ENCODE measurements around the gene KCNAB3. TPM values are rescaled to one million over a fixed set of nuclear protein-coding genes. Genes with fewer than 3 reads are reported as not detected.
"Not testable (repeated sequence)": the region's sequence is repeated elsewhere in the genome, so short reads cannot be mapped to it uniquely, and the experiment has no call there.

The KCNAB3 gene
- total RNA-seq, 1 donor from 2014 or later: 0.29 TPM

DNA sequence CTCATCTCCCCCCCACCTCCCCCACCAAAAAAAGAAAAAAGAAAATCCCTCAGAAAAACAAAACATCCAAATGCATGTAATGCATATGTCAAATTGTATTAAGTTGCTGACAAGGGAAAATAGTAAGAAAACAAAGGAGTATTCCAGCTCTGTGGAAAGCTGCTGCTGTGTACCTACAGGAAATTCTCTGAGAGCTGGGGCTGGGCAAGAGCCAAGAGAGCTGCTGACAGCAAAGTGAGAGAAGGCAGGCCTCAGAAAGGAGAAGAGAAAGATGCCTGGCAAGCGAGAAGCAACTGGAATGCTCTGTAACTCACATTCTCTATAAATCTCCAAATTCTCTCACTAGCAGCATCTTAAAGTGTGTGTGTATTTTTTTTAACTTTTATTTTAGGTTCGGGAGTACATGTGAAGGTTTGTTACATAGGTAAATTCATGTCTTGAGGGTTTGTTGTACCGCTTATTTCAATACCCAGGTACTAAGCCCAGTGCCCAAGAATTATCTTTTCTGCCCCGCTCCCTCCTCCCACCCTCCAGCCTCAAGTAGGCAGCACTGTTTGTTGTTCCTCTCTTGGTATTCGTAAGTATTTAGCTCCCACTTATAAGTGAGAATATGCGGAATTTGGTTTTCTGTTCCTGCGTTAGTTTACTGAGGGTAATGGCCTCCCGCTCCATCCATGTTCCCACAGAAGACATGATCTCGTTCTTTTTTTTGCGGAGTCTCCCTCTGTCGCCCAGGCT, 26.7 kb upstream of the KCNAB3 start:
- TF ChIP-seq, protein P1, sequence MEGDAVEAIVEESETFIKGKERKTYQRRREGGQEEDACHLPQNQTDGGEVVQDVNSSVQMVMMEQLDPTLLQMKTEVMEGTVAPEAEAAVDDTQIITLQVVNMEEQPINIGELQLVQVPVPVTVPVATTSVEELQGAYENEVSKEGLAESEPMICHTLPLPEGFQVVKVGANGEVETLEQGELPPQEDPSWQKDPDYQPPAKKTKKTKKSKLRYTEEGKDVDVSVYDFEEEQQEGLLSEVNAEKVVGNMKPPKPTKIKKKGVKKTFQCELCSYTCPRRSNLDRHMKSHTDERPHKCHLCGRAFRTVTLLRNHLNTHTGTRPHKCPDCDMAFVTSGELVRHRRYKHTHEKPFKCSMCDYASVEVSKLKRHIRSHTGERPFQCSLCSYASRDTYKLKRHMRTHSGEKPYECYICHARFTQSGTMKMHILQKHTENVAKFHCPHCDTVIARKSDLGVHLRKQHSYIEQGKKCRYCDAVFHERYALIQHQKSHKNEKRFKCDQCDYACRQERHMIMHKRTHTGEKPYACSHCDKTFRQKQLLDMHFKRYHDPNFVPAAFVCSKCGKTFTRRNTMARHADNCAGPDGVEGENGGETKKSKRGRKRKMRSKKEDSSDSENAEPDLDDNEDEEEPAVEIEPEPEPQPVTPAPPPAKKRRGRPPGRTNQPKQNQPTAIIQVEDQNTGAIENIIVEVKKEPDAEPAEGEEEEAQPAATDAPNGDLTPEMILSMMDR (IDR thresholded peaks at IDR 0.05; ENCODE audit: insufficient read depth, low read length, poor library complexity, severe bottlenecking): no peak
- Histone ChIP-seq H3K4me3 (ENCODE audit: low read depth, low read length) (no peak overlapping the region), H3K27me3 (ENCODE audit: control insufficient read depth, insufficient read depth, low read length) (no peaks in the 10 kb centered on the region), H3K36me3 (ENCODE audit: control insufficient read depth, insufficient read depth, low read length) (no peaks in the 10 kb centered on the region)
- no peak for DNase-seq (ENCODE audit: low read depth)

DNA sequence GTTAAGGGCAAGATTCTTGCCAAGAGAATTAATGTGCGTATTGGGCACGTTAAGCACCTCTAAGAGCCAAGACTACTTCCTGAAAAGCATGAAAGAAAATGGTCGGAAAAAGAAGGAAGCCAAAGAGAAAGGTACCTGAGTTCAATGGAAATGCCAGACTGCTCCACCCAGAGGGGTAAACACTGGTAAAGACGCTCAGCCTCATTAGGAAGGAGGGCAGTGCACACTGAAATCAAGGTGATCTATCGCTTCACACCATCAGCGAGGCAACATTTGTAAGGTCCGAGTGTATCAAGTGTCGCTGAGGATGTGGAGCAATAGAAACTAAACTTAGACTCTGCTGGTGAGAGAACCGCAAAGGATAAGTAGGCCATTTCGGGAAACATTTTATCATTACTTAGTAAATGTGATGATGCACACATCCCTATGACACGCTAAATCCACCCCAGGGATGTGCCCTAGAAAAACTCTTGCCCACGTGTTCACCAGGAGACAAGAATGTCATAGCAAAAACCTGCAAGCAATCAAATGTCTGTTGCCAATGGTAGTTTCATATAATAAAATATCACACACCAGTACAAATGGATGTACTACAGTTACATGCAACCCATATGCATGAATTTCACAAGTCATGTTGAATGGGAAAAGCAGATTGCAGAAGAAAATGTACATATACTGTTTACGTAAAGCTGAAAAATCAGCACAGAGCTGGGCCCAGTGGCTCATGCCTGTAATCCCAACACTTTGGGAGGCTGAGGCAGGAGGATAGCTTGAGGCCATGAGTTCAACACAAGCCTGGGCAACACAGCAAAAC, 26.0 kb upstream of the KCNAB3 start:
- H3K27me3 ChIP-seq (ENCODE audit: control insufficient read depth, insufficient read depth, low read length): no peaks in the 10 kb centered on the region
- H3K36me3 ChIP-seq (ENCODE audit: control insufficient read depth, insufficient read depth, low read length): no peaks in the 10 kb centered on the region
- no peak overlapping the region for H3K4me3 ChIP-seq (ENCODE audit: low read depth, low read length)
- TF ChIP-seq, protein P1 (IDR thresholded peaks at IDR 0.05; ENCODE audit: insufficient read depth, low read length, poor library complexity, severe bottlenecking): no peak
- no peak for DNase-seq (ENCODE audit: low read depth)

DNA sequence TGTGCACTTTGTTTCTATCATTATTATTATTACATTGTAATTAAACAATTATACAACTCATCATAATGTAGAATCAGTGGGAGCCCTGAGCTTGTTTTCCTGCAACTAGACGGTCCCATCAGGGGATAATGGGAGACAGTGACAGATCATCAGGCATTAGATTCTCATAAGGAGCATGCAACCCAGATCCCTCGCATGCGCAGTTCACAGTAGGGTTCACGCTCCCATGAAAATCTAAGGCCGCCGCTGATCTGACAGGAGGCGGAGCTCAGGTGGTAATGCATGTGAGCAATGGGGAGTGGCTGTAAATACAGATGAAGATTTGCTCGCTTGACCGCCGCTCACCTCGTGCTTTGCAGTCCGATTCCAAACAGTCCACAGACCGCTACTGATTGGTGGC, 23.6 kb upstream of the KCNAB3 start:
- H3K27me3 ChIP-seq (ENCODE audit: control insufficient read depth, insufficient read depth, low read length); DNase-seq (ENCODE audit: low read depth); H3K4me3 ChIP-seq (ENCODE audit: low read depth, low read length); H3K36me3 ChIP-seq (ENCODE audit: control insufficient read depth, insufficient read depth, low read length): not testable (repeated sequence)

DNA sequence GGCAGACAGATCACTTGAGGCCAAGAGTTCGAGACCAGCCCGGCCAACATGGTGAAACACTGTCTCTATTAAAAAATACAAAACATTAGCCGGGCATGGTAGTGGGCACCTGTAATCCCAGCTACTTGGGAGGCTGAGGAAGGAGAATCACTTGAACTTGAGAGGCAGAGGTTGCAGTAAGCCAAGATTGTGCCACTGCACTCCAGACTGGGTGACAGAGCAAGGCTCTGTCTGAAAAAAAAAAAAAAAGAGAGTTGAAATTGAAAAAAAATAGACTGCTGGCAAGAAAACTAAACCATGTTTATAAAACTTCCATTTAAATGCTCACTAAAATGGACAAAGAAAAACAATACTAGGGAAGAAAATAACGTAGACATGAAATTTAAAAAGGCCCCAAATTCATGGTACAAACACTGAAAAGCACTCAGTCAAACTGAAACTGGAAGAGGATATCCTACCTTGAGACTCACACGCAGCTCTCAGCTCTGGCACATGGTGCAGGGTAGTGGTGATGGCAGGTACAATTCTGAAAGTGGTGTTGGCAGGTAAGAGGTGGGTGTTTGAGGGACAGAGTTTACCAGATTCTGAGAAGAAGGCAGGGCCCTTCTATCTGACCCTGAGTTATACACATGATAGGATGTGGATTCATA, 21.6 kb upstream of the KCNAB3 start:
- Histone ChIP-seq H3K4me3 (ENCODE audit: low read depth, low read length) (no peak overlapping the region), H3K27me3 (ENCODE audit: control insufficient read depth, insufficient read depth, low read length) (no peaks in the 10 kb centered on the region), H3K36me3 (ENCODE audit: control insufficient read depth, insufficient read depth, low read length) (peaks cover 2% of the 10 kb centered on the region)
- no peak for DNase-seq (ENCODE audit: low read depth)
- TF ChIP-seq, protein P1 (IDR thresholded peaks at IDR 0.05; ENCODE audit: insufficient read depth, low read length, poor library complexity, severe bottlenecking): no peak

DNA sequence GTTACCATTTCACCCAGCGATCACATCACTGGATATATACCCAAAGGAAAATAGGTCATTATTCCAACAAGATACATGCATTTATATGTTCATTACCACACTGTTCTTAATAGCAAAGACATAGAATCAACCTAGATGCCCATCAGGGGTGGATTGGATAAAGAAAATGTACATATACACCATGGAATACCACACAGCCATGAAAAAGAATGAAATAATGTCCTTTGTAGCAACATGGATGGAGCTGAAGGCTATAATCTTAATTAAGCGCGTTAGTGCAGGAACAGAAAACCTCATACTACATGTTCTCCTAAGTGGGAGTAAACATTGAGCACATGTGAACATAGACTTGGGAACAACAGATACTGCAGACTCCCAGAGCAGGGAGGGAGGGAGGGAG, 20.9 kb upstream of the KCNAB3 start:
- DNase-seq (ENCODE audit: low read depth): no peak
- H3K27me3 ChIP-seq (ENCODE audit: control insufficient read depth, insufficient read depth, low read length): no peaks in the 10 kb centered on the region
- TF ChIP-seq, protein P1 (IDR thresholded peaks at IDR 0.05; ENCODE audit: insufficient read depth, low read length, poor library complexity, severe bottlenecking): no peak
- peaks cover 2% of the 10 kb centered on the region for H3K36me3 ChIP-seq (ENCODE audit: control insufficient read depth, insufficient read depth, low read length)
- no peak overlapping the region for H3K4me3 ChIP-seq (ENCODE audit: low read depth, low read length)

DNA sequence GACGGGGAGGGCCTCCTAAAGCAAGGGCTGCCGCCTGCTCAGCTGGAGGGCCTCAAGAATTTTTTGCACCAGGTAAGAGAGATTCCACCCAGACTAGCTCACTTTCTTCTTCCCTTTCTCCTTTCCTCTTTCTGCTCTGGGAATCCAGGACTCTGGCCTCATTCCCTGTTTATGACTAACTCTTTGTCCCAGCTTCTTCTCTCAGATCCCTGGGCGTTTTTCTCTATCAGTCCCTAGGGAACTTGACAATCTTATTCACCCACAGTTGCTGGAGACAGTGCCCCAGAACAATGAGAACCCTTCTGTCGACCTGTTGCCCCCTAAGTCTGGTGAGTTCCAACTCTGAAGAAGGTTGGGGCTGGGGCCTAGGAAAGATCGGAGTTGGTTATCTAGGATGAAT, 18.0 kb upstream of the KCNAB3 start:
- TF ChIP-seq, protein P1 (IDR thresholded peaks at IDR 0.05; ENCODE audit: insufficient read depth, low read length, poor library complexity, severe bottlenecking): no peak
- Histone ChIP-seq H3K27me3 (ENCODE audit: control insufficient read depth, insufficient read depth, low read length) (no peaks in the 10 kb centered on the region), H3K36me3 (ENCODE audit: control insufficient read depth, insufficient read depth, low read length) (peaks cover 2% of the 10 kb centered on the region), H3K4me3 (ENCODE audit: low read depth, low read length) (no peak overlapping the region)
- DNase-seq (ENCODE audit: low read depth): no peak

Data from kidney epithelial cell (primary cell).